K562 (cell line): ENCODE data around the gene FRAT1. TPM values are rescaled to one million over a fixed set of nuclear protein-coding genes. Genes with fewer than 3 reads are reported as not detected.
A peak's percentile ranks its signal among the peaks of the same experiment; 100 is the strongest.

Experiments
- ATAC-seq: fragments of 200-7000 bp; cut with Tn5 transposase; 3 replicates; pipeline ENCODE4 v1.9.1; 2020; ENCODE audit warnings: moderate library complexity
- BruUV-seq: library from RNA; stranded (reverse); fragments of 400-500 nt; replicated peaks from 2 replicates; lab custom pipeline; 2021; lab: Mats Ljungman, UMichigan
- CTCF ChIA-PET: fragments of 300-600 bp; formaldehyde crosslinking; extraction: SDS; loops from one replicate; lab custom pipeline; 2021; ENCODE audit warnings: low intra/inter-chr PET ratio; lab: Yijun Ruan, JAX
- POLR2A ChIA-PET: fragments of 300-600, 350-650 bp; sonication (Branson Sonifier 250); formaldehyde crosslinking; extraction: SDS; loops from one replicate; lab custom pipeline; 2021; ENCODE audit warnings: antibody characterized with exemption, inconsistent platforms; lab: Yijun Ruan, JAX
- DNase-seq, 4 experiments: peaks; one replicate each; pipeline versions ENCODE4 v3.0.0 to v3.0.0-alpha.2; 2011 to 2018; ENCODE audit warnings: low spot score in 3 of 4, mixed read lengths in 3 of 4; ENCODE audit errors: extremely low read depth in 1 of 4
- FAIRE-seq: peaks from 2 replicates; lab custom pipeline; 2011; peaks lifted over from hg19 to GRCh38; lab: Jason Lieb, UNC
- H2AFZ ChIP-seq: 2 replicates; pipeline ENCODE4 v1.6.0; 2011; ENCODE audit warnings: low read depth, low read length, control low read depth, inconsistent platforms
- H3K27ac ChIP-seq: fragments of 200-600 bp; 3 replicates; pipeline ENCODE4 v1.8.0; 2011; ENCODE audit warnings: low read depth, mild to moderate bottlenecking, control low read depth, inconsistent platforms, low read length, moderate library complexity, mixed read lengths; ENCODE audit errors: extremely low read depth
- H3K27me3 ChIP-seq, 2 experiments: fragments of 300-600 bp in 1 of 2; 2 replicates in 1 of 2; 3 replicates in 1 of 2; pipeline versions ENCODE4 v1.6.0 to v1.8.0; 2011; ENCODE audit warnings: inconsistent platforms in 2 of 2, low read length in 2 of 2, mild to moderate bottlenecking in 1 of 2, mixed read lengths in 1 of 2, moderate library complexity in 1 of 2; ENCODE audit not compliant: control insufficient read depth in 2 of 2, insufficient read depth in 2 of 2
- H3K36me3 ChIP-seq: fragments of 300-600 bp; 3 replicates; pipeline ENCODE4 v1.8.0; 2011; ENCODE audit warnings: mild to moderate bottlenecking, low read length, inconsistent platforms; ENCODE audit not compliant: control insufficient read depth, insufficient read depth
- H3K4me1 ChIP-seq, 2 experiments: fragments of 200-600 bp in 1 of 2; replicated peaks in 1 of 2; 2 replicates in 1 of 2; 3 replicates in 1 of 2; pipeline versions ENCODE4 v1.5.1 to v1.8.0; 2011; ENCODE audit warnings: inconsistent platforms in 2 of 2, low read length in 2 of 2, mild to moderate bottlenecking in 1 of 2, mixed read lengths in 1 of 2, moderate library complexity in 1 of 2; ENCODE audit not compliant: control insufficient read depth in 2 of 2, insufficient read depth in 2 of 2
- H3K4me2 ChIP-seq: 2 replicates; pipeline ENCODE4 v1.6.1; 2011; ENCODE audit warnings: low read length, control low read depth, inconsistent platforms, mixed read lengths; ENCODE audit not compliant: insufficient read depth
- H3K4me3 ChIP-seq: fragments of 200-600 bp; sonication (generic), shearing (Covaris generic); 2 replicates; pipeline ENCODE4 v1.5.1; 2016; ENCODE audit warnings: control low read depth, inconsistent platforms
- H3K79me2 ChIP-seq: fragments of 200-600 bp; 3 replicates; pipeline ENCODE4 v1.8.0; 2011; ENCODE audit warnings: low read length, inconsistent platforms; ENCODE audit not compliant: control insufficient read depth, insufficient read depth
- H3K9ac ChIP-seq, 2 experiments: 2 replicates each; pipeline versions ENCODE4 v1.6.0 to v1.6.1; 2011; ENCODE audit warnings: low read depth in 2 of 2, low read length in 2 of 2, control low read depth in 1 of 2, inconsistent platforms in 1 of 2, mild to moderate bottlenecking in 1 of 2, mixed read lengths in 1 of 2; ENCODE audit not compliant: insufficient read depth in 1 of 2
- H3K9me1 ChIP-seq: one replicate; pipeline ENCODE4 v1.6.0; 2011; ENCODE audit warnings: inconsistent platforms, mild to moderate bottlenecking, low read length, moderate library complexity; ENCODE audit not compliant: control insufficient read depth, insufficient read depth
- H3K9me3 ChIP-seq: replicated peaks from 2 replicates; pipeline ENCODE4 v1.5.1; 2011; ENCODE audit warnings: low read depth, low read length, inconsistent platforms; ENCODE audit not compliant: control insufficient read depth, insufficient read depth
- H4K20me1 ChIP-seq: replicated peaks from 2 replicates; pipeline ENCODE4 v1.6.1; 2011; ENCODE audit warnings: low read length, inconsistent platforms, mixed read lengths; ENCODE audit not compliant: control insufficient read depth, insufficient read depth
- BHLHE40 ChIP-seq: IDR thresholded peaks from 2 replicates; pipeline ENCODE4 v1.6.1; 2011; ENCODE audit warnings: low read length, improper control_type of control experiment
- DIDO1 ChIP-seq: fragments of 450-650 bp; IDR thresholded peaks from 2 replicates; pipeline ENCODE4 v1.6.1; 2016; ENCODE audit warnings: low read depth, missing biosample characterization, missing genetic modification characterization
- EP300 ChIP-seq: IDR thresholded peaks from 2 replicates; pipeline ENCODE4 v1.6.1; 2012; ENCODE audit warnings: low read length, improper control_type of control experiment
- ESRRA ChIP-seq: fragments of 450-650 bp; IDR thresholded peaks from 2 replicates; pipeline ENCODE4 v1.6.1; 2014; ENCODE audit warnings: low read depth, mild to moderate bottlenecking, moderate library complexity, borderline replicate concordance
- FOXJ3 ChIP-seq: sonication (generic); formaldehyde crosslinking; IDR thresholded peaks from 2 replicates; pipeline ENCODE4 v1.4.0; 2020; ENCODE audit warnings: mild to moderate bottlenecking, missing genetic modification reagents
- FUS ChIP-seq: fragments of 200-400 bp; formaldehyde crosslinking; optimal IDR thresholded peaks from 2 replicates; pipeline ENCODE3; 2017; ENCODE audit warnings: low read depth, low read length
- KAT7 ChIP-seq: sonication (generic); formaldehyde crosslinking; IDR thresholded peaks from 2 replicates; pipeline ENCODE4 v1.8.0; 2022; ENCODE audit warnings: missing genetic modification reagents, mild to moderate bottlenecking, borderline replicate concordance
- LEF1 ChIP-seq: fragments of 450-650 bp; IDR thresholded peaks from 2 replicates; pipeline ENCODE4 v1.6.1; 2016; ENCODE audit warnings: mild to moderate bottlenecking
- NFIX ChIP-seq: fragments of 250-450 bp; sonication (Bioruptor Pico); IDR thresholded peaks from 2 replicates; pipeline ENCODE4 v1.4.0; 2020; ENCODE audit warnings: low read depth, mild to moderate bottlenecking, moderate library complexity
- NR2C1 ChIP-seq, 2 experiments: fragments of 450-650 bp; IDR thresholded peaks; 2 replicates each; pipeline ENCODE4 v1.6.1; 2017; ENCODE audit warnings: mild to moderate bottlenecking in 2 of 2, antibody characterized with exemption in 1 of 2, inconsistent platforms in 1 of 2, missing compliant biosample characterization in 1 of 2, missing genetic modification characterization in 1 of 2
- PCBP1 ChIP-seq: fragments of 200-400 bp; formaldehyde crosslinking; IDR thresholded peaks from 2 replicates; pipeline ENCODE4 v1.6.1; 2018; ENCODE audit warnings: mild to moderate bottlenecking, low read depth, low read length; ENCODE audit not compliant: poor library complexity, severe bottlenecking
- SMAD1 ChIP-seq: fragments of 150-350 bp; IDR thresholded peaks from 2 replicates; pipeline ENCODE4 v1.6.1; 2014; ENCODE audit warnings: low read length, low read depth; ENCODE audit not compliant: partially characterized antibody
- SMC3 ChIP-seq: conservative IDR thresholded peaks from 2 replicates; pipeline ENCODE4 v1.6.1; 2011; ENCODE audit warnings: low read depth, low read length, improper control_type of control experiment; ENCODE audit not compliant: insufficient read depth
- ZEB2 ChIP-seq: fragments of 450-650 bp; IDR thresholded peaks from 2 replicates; pipeline ENCODE4 v1.6.1; 2016
- ZFX ChIP-seq: sonication (generic); formaldehyde crosslinking; IDR thresholded peaks from 2 replicates; pipeline ENCODE4 v1.8.0; 2022; ENCODE audit warnings: mild to moderate bottlenecking, missing genetic modification reagents, moderate library complexity
- ZKSCAN1 ChIP-seq: fragments of 150-350 bp; IDR thresholded peaks from 2 replicates; pipeline ENCODE4 v1.6.1; 2016; ENCODE audit warnings: low read depth, low read length
- ZNF212 ChIP-seq: fragments of 450-650 bp; formaldehyde crosslinking; IDR thresholded peaks from 2 replicates; pipeline ENCODE4 v1.4.0; 2020; ENCODE audit warnings: mild to moderate bottlenecking
- ZNF23 ChIP-seq: fragments of 250-450 bp; sonication (Bioruptor Pico); IDR thresholded peaks from 2 replicates; pipeline ENCODE4 v1.4.0; 2020; ENCODE audit warnings: mild to moderate bottlenecking
- ZNF780A ChIP-seq: fragments of 250-450 bp; sonication (Bioruptor Pico); IDR thresholded peaks from 2 replicates; pipeline ENCODE4 v1.5.0; 2021; ENCODE audit warnings: mild to moderate bottlenecking
- ZNF830 ChIP-seq: fragments of 250-450 bp; sonication (Bioruptor Pico); IDR thresholded peaks from 2 replicates; pipeline ENCODE4 v1.5.0; 2021; ENCODE audit warnings: mild to moderate bottlenecking
- WGBS: fragments of 100-300 bp; shearing (Covaris generic); methylation state at CpG from one replicate; pipeline ENCODE4 v1.1.6; 2016; ENCODE audit warnings: low coverage, mixed read lengths; ENCODE audit not compliant: insufficient coverage; ENCODE audit errors: missing lambda C conversion rate; 5-methylcytosine and 5-hydroxymethylcytosine counted together
- in situ Hi-C: fragments of 300-500 bp; cut with MboI; formaldehyde crosslinking; loops from 4 replicates; pipeline ENCODE4 v1.15.0; 2018; ENCODE audit warnings: inconsistent platforms, mixed read lengths
- intact Hi-C: fragments of 100-400 bp; cut with micrococcal nuclease; formaldehyde crosslinking; loops from 2 replicates; pipeline ENCODE4 v1.14.2; 2022
- polyA plus RNA-seq, 8 experiments: library from polyadenylated mRNA; depleted of rRNA in 4 of 8; stranded (reverse) in 5 of 8; unstranded in 3 of 8; fragments of >200 nt; fragmentation: Nextera tagmentation in 2 of 8; fragmentation: Illumina TruSeq in 1 of 8; extraction: Ambion mirVana in 2 of 8; extraction: Trizol in 1 of 8; gene quantifications; 2 replicates each; pipeline versions ENCODE4 v1.2.1 to v1.2.3, GENCODE V29; 2011 to 2014; ENCODE audit warnings: inconsistent platforms in 1 of 8, missing spikeins in 1 of 8
- total RNA-seq, 7 experiments: library from RNA; depleted of rRNA in 6 of 7; stranded (reverse); fragments of >200 nt in 6 of 7; fragmentation: Illumina TruSeq in 2 of 7; extraction: Trizol in 2 of 7; gene quantifications; 2 replicates each; pipeline versions ENCODE4 v1.2.1 to v1.2.3, GENCODE V29; 2011 to 2021; ENCODE audit warnings: low replicate concordance in 1 of 7
- TF ChIP-seq, protein P1 (sequence below), 2 experiments: fragments of 250-450 bp in 1 of 2; fragments of 450-650 bp in 1 of 2; sonication (Bioruptor Pico) in 1 of 2; IDR thresholded peaks; 2 replicates each; pipeline versions ENCODE4 v1.6.1 to v1.8.0; 2016 to 2021; ENCODE audit warnings: mild to moderate bottlenecking in 2 of 2, moderate library complexity in 2 of 2, missing compliant biosample characterization in 1 of 2, missing genetic modification characterization in 1 of 2
- TF ChIP-seq, protein P2 (sequence below): fragments of 450-650 bp; conservative IDR thresholded peaks from 2 replicates; pipeline ENCODE4 v1.6.1; 2016; ENCODE audit warnings: missing genetic modification characterization, low read depth, mild to moderate bottlenecking, missing compliant biosample characterization, moderate library complexity
- TF ChIP-seq, protein P3 (sequence below): fragments of 250-450 bp; sonication (Bioruptor Pico); IDR thresholded peaks from 2 replicates; pipeline ENCODE4 v1.9.0; 2021; ENCODE audit warnings: mild to moderate bottlenecking

The FRAT1 gene
- total and polyA plus RNA-seq, 9 of the 15 experiments (the other 6 are each of a cell fraction or from before 2014, with no cell fraction given) = 0.11 to 4.6 (median 1.4) TPM

DNA sequence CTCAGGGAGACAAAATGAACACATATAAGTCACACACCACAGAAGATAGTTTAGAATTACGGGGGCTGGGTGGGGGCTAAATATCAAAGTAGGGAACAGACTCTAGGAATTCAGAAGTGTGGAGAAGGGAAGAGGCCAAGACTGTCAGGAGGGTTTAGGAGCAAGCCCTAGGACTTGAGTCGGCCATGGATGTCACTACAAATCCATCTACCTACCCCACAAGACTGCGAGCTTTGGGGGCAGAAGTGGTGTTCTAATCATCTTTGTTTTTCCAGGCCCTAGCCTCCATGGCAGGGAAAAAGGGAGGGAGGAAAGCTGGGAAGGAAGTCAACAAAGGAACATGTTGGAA is 20.9 kb upstream of the FRAT1 start (continued):
- TF ChIP-seq, protein P1, sequence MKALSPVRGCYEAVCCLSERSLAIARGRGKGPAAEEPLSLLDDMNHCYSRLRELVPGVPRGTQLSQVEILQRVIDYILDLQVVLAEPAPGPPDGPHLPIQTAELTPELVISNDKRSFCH (CRISPR knock-in tag; IDR thresholded peaks at IDR 0.05) = no peak
- TF ChIP-seq, protein P1 (tag; IDR thresholded peaks at IDR 0.05) = 0 out of 2 replicates have a peak, but pooled peaks have one; percentile 53
- TF ChIP-seq NR2C1 (IDR thresholded peaks at IDR 0.05) (0 out of 2 replicates have a peak, but pooled peaks have one; percentile 5), NR2C1 (tag; IDR thresholded peaks at IDR 0.05) (no peak), ZNF830 (no peak), LEF1 (0 out of 2 replicates have a peak, but pooled peaks have one; percentile 12), SMAD1 (no peak)
- TF ChIP-seq, all 486 proteins: peak for 5

DNA sequence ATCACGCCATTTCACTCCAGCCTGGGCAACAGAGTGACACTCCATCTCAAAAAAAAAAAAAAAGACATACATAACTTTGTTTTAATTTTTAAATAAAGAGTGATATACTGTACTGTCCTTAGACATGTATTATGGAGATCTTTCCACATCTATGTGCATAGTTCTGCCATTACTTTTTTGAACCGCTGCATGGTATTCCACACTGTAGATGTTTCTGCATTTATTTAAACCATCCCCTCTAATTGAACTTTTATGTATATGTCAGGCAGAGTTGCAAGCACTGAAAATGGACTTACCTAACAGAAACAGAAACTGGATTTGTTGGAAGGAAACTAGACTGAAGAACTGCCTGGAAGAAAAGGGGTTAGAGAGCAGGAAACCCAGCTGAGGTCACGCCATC is 18.1 kb upstream of the FRAT1 start:
- Histone ChIP-seq H3K27me3 (no peaks in the 10 kb centered on the region), H3K27ac (no peak overlapping the region), H3K4me3 (no peak overlapping the region), H3K9me3 (no peaks in the 10 kb centered on the region), H3K4me2 (no peak overlapping the region), H3K9ac (peak overlapping the region in 1 of 2 experiments; percentile 74; a peak in 1 of 4 replicates), H3K36me3 (no peaks in the 10 kb centered on the region), H4K20me1 (no peaks in the 10 kb centered on the region), H3K79me2 (no peaks in the 10 kb centered on the region), H2AFZ (peak overlapping the region; percentile 65; the same call in 1 of the 2 replicates), H3K9me1 (no peaks in the 10 kb centered on the region), H3K4me1 (peaks cover 16% of the 10 kb centered on the region in 2 experiments; a peak in 4 of 5 replicates)
- ChIA-PET CTCF (no interaction called here), POLR2A (no interaction called here)
- ATAC-seq (no peak), DNase-seq (no peak), FAIRE-seq (no peak)
- 100% methylated on average over 2 of the region's 3 CpGs for WGBS
- intact Hi-C loops = no loop called here
- BruUV-seq = no TSS peak
- TF ChIP-seq SMC3 (no peak), ZEB2 (no peak), ESRRA (no peak), DIDO1 (tag) (no peak), BHLHE40 (no peak), FOXJ3 (CRISPR knock-in tag) (no peak), PCBP1 (no peak), FUS (no peak), ZNF212 (CRISPR knock-in tag) (no peak), EP300 (no peak), KAT7 (CRISPR knock-in tag) (no peak), ZNF780A (CRISPR knock-in tag) (no peak), NFIX (CRISPR knock-in tag) (no peak), ZNF23 (no peak), ZFX (CRISPR knock-in tag) (no peak), ZKSCAN1 (no peak)
- TF ChIP-seq, protein P2, sequence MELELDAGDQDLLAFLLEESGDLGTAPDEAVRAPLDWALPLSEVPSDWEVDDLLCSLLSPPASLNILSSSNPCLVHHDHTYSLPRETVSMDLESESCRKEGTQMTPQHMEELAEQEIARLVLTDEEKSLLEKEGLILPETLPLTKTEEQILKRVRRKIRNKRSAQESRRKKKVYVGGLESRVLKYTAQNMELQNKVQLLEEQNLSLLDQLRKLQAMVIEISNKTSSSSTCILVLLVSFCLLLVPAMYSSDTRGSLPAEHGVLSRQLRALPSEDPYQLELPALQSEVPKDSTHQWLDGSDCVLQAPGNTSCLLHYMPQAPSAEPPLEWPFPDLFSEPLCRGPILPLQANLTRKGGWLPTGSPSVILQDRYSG = no peak
- TF ChIP-seq, protein P3, sequence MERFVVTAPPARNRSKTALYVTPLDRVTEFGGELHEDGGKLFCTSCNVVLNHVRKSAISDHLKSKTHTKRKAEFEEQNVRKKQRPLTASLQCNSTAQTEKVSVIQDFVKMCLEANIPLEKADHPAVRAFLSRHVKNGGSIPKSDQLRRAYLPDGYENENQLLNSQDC (CRISPR knock-in tag) = no peak
- in situ Hi-C loops = no loop called here
